GM21619 (cell line): ENCODE data around the gene HHAT.

Source experiments
- ATAC-seq: cut with Tn5 transposase; IDR thresholded peaks from one replicate; pipeline ENCODE4 v1.9.1; 2021; ENCODE audit not compliant: unreplicated experiment

The HHAT gene

GRCh38 chr1:210437111-210437510 is 108.4 kb downstream of the HHAT start:
- no peak for ATAC-seq

- ATAC-seq, result no peak
Observed at GRCh38 chr1:210437781-210438180, 109.1 kb downstream of the HHAT start.

GRCh38 chr1:210438928-210439841 is 110.5 kb downstream of the HHAT start:
- ATAC-seq, result no peak

GRCh38 chr1:210440081-210440480 is 111.4 kb downstream of the HHAT start:
- no peak for ATAC-seq

GRCh38 chr1:210441028-210441427 is 112.3 kb downstream of the HHAT start:
- ATAC-seq, result no peak

GRCh38 chr1:210445485-210445884 is 116.8 kb downstream of the HHAT start:
- ATAC-seq, result no peak

- ATAC-seq, result no peak
Observed at GRCh38 chr1:210445931-210446330, 117.2 kb downstream of the HHAT start.

GRCh38 chr1:210446479-210446878 is 117.8 kb downstream of the HHAT start:
- peak; percentile 68 for ATAC-seq

- no peak for ATAC-seq
Observed at GRCh38 chr1:210447456-210448057, 118.9 kb downstream of the HHAT start.

- ATAC-seq, result no peak
Observed at GRCh38 chr1:210448297-210448892, 119.7 kb downstream of the HHAT start.

GRCh38 chr1:210455840-210456603 is 127.3 kb downstream of the HHAT start:
- no peak for ATAC-seq

GRCh38 chr1:210456731-210457255 is 128.1 kb downstream of the HHAT start:
- ATAC-seq, result no peak

- no peak for ATAC-seq
Observed at GRCh38 chr1:210457568-210457967, 128.9 kb downstream of the HHAT start.

- ATAC-seq, result no peak
Observed at GRCh38 chr1:210464519-210465039, 135.9 kb downstream of the HHAT start.

- no peak for ATAC-seq
Observed at GRCh38 chr1:210465150-210465549, 136.4 kb downstream of the HHAT start.

GRCh38 chr1:210467440-210468043 is 138.8 kb downstream of the HHAT start:
- no peak for ATAC-seq

- ATAC-seq, result no peak
Observed at GRCh38 chr1:210469441-210469840, 140.7 kb downstream of the HHAT start.

GRCh38 chr1:210475321-210475720 is 146.6 kb downstream of the HHAT start:
- ATAC-seq, result no peak

- no peak for ATAC-seq
Observed at GRCh38 chr1:210475806-210476205, 147.1 kb downstream of the HHAT start.

GRCh38 chr1:210476730-210477129 is 148.0 kb downstream of the HHAT start:
- no peak for ATAC-seq
